A549 (cell line): ENCODE results near the gene ACAD10. TPM values are rescaled to one million over a fixed set of nuclear protein-coding genes. Genes with fewer than 3 reads are reported as not detected.
A peak's percentile ranks its signal among the peaks of the same experiment; 100 is the strongest.
"Not testable (repeated sequence)": the region's sequence is repeated elsewhere in the genome, so short reads cannot be mapped to it uniquely, and the experiment has no call there.

Source experiments
- ATAC-seq, 2 experiments: fragments of 200-7000 bp in 1 of 2; fragments of >200 bp in 1 of 2; cut with Nextera tagmentation in 1 of 2; cut with Tn5 transposase in 1 of 2; 3 replicates each; pipeline versions ENCODE4 v1.8.0 to v1.9.1; 2018 to 2020; ENCODE audit warnings: mild to moderate bottlenecking in 1 of 2, moderate library complexity in 1 of 2
- CTCF ChIA-PET: fragments of 300-600 bp; sonication (Branson Sonifier 250); formaldehyde crosslinking; extraction: SDS; loops from one replicate; lab custom pipeline; 2021; ENCODE audit warnings: antibody characterized with exemption, inconsistent platforms; lab: Yijun Ruan, JAX
- POLR2A ChIA-PET: fragments of 350-600 bp; formaldehyde crosslinking; extraction: SDS; loops from one replicate; lab custom pipeline; 2021; ENCODE audit warnings: antibody characterized with exemption, inconsistent platforms; lab: Yijun Ruan, JAX
- DNase-seq, 2 experiments: peaks; one replicate each; pipeline versions ENCODE4 v3.0.0 to v3.0.0-alpha.2; 2011 to 2016; ENCODE audit warnings: low read depth in 1 of 2, low spot score in 1 of 2
- FAIRE-seq: peaks from 2 replicates; lab custom pipeline; 2011; peaks lifted over from hg19 to GRCh38; lab: Jason Lieb, UNC
- H3K27ac ChIP-seq, 2 experiments: fragments of >200 bp; sonication (Bioruptor Twin); formaldehyde crosslinking; 3 replicates each; pipeline ENCODE4 v1.5.1; 2016 to 2017
- H3K4me1 ChIP-seq: fragments of >200 bp; sonication (Bioruptor Twin); formaldehyde crosslinking; 3 replicates; pipeline ENCODE4 v1.6.1; 2016
- H3K4me2 ChIP-seq: fragments of >200 bp; sonication (Bioruptor Twin); formaldehyde crosslinking; 3 replicates; pipeline ENCODE4 v1.6.1; 2016
- H3K4me3 ChIP-seq: fragments of >200 bp; sonication (Bioruptor Twin); formaldehyde crosslinking; 3 replicates; pipeline ENCODE4 v1.5.1; 2016
- H3K9me3 ChIP-seq: fragments of >200 bp; sonication (Bioruptor Twin); formaldehyde crosslinking; 3 replicates; pipeline ENCODE4 v1.6.1; 2016
- ATOH8 ChIP-seq: fragments of 250-450 bp; sonication (Bioruptor Pico); IDR thresholded peaks from 2 replicates; pipeline ENCODE4 v1.5.0; 2020; ENCODE audit warnings: low read depth, mild to moderate bottlenecking, moderate library complexity
- BCL3 ChIP-seq: fragments of >200 bp; sonication (Bioruptor Twin); formaldehyde crosslinking; IDR thresholded peaks from 3 replicates; pipeline ENCODE4 v1.6.1; 2016
- BHLHE40 ChIP-seq: IDR thresholded peaks from 2 replicates; pipeline ENCODE4 v1.6.1; 2012; ENCODE audit warnings: low read depth, low read length, inconsistent platforms
- EHF ChIP-seq: fragments of 250-450 bp; sonication (Bioruptor Pico); IDR thresholded peaks from 2 replicates; pipeline ENCODE4 v1.5.0; 2020; ENCODE audit warnings: mild to moderate bottlenecking
- FOSL2 ChIP-seq, 2 experiments: fragments of 450-650 bp in 1 of 2; fragments of >200 bp in 1 of 2; sonication (Bioruptor Twin) in 1 of 2; formaldehyde crosslinking; IDR thresholded peaks; 2 replicates each; pipeline versions ENCODE4 v1.5.0 to v1.6.1; 2016 to 2020; ENCODE audit warnings: mild to moderate bottlenecking in 1 of 2, moderate library complexity in 1 of 2
- GATA3 ChIP-seq: IDR thresholded peaks from 2 replicates; pipeline ENCODE4 v1.6.1; 2012; ENCODE audit warnings: borderline replicate concordance
- HMGXB4 ChIP-seq: fragments of 250-450 bp; sonication (Bioruptor Pico); IDR thresholded peaks from 2 replicates; pipeline ENCODE4 v1.5.0; 2021; ENCODE audit warnings: mild to moderate bottlenecking, moderate library complexity, borderline replicate concordance
- HOXA7 ChIP-seq: fragments of 250-450 bp; sonication (Bioruptor Pico); IDR thresholded peaks from 2 replicates; pipeline ENCODE4 v1.5.0; 2020; ENCODE audit warnings: mild to moderate bottlenecking, moderate library complexity
- KDM5A ChIP-seq: fragments of 200-600 bp; sonication (generic); IDR thresholded peaks from 2 replicates; pipeline ENCODE4 v1.6.1; 2016; ENCODE audit warnings: antibody characterized with exemption, mild to moderate bottlenecking
- MAX ChIP-seq: IDR thresholded peaks from 2 replicates; pipeline ENCODE4 v1.6.1; 2012
- MAZ ChIP-seq: fragments of 150-350 bp; IDR thresholded peaks from 2 replicates; pipeline ENCODE4 v1.6.1; 2014; ENCODE audit warnings: antibody characterized with exemption, low read depth, low read length, borderline replicate concordance
- NPAS2 ChIP-seq: fragments of 250-450 bp; sonication (Bioruptor Pico); IDR thresholded peaks from 2 replicates; pipeline ENCODE4 v1.8.0; 2022; ENCODE audit warnings: mild to moderate bottlenecking, moderate library complexity, borderline replicate concordance
- PBX3 ChIP-seq: IDR thresholded peaks from 2 replicates; pipeline ENCODE4 v1.6.1; 2012
- PHF8 ChIP-seq: fragments of 200-600 bp; sonication (generic); IDR thresholded peaks from 2 replicates; pipeline ENCODE4 v1.6.1; 2016; ENCODE audit warnings: low read depth, mild to moderate bottlenecking, antibody characterized with exemption, moderate library complexity, borderline replicate concordance
- POLR2A ChIP-seq: IDR thresholded peaks from 2 replicates; pipeline ENCODE4 v1.6.1; 2012; ENCODE audit warnings: mild to moderate bottlenecking, low read length
- RAD21 ChIP-seq, 2 experiments: fragments of >200 bp in 1 of 2; sonication (Bioruptor Twin) in 1 of 2; formaldehyde crosslinking in 1 of 2; IDR thresholded peaks in 1 of 2; conservative IDR thresholded peaks in 1 of 2; 2 replicates in 1 of 2; 3 replicates in 1 of 2; pipeline ENCODE4 v1.6.1; 2012 to 2018; ENCODE audit warnings: inconsistent platforms in 1 of 2
- RARB ChIP-seq: fragments of 250-450 bp; sonication (Bioruptor Pico); IDR thresholded peaks from 2 replicates; pipeline ENCODE4 v1.8.0; 2021; ENCODE audit warnings: mild to moderate bottlenecking, moderate library complexity
- REST ChIP-seq: fragments of 200-600 bp; sonication (generic); IDR thresholded peaks from 2 replicates; pipeline ENCODE4 v1.6.1; 2016; ENCODE audit warnings: antibody characterized with exemption, mild to moderate bottlenecking, moderate library complexity
- RFX5 ChIP-seq: fragments of 450-650 bp; IDR thresholded peaks from 2 replicates; pipeline ENCODE4 v1.7.1; 2014; ENCODE audit warnings: antibody characterized with exemption, mild to moderate bottlenecking, moderate library complexity
- SREBF2 ChIP-seq: fragments of 450-650 bp; IDR thresholded peaks from 2 replicates; pipeline ENCODE4 v1.6.1; 2014; ENCODE audit warnings: mild to moderate bottlenecking, moderate library complexity
- ZFP36 ChIP-seq: fragments of 450-650 bp; IDR thresholded peaks from 2 replicates; pipeline ENCODE4 v1.6.1; 2014; ENCODE audit warnings: borderline replicate concordance; ENCODE audit not compliant: partially characterized antibody
- WGBS: methylation state at CpG from one replicate; pipeline ENCODE4 v1.1.6; 2017; ENCODE audit errors: missing lambda C conversion rate; 5-methylcytosine and 5-hydroxymethylcytosine counted together
- polyA plus RNA-seq, 4 experiments: library from polyadenylated mRNA; depleted of rRNA in 3 of 4; stranded (reverse); fragments of >200 nt; fragmentation: RNase III in 1 of 4; extraction: RNeasy Plus Mini Kit Qiagen cat#74134 plus additional on column Dnase treatment in 1 of 4; gene quantifications; 2 replicates in 3 of 4; 3 replicates in 1 of 4; pipeline ENCODE4 v1.2.3, GENCODE V29; 2011 to 2017

The ACAD10 gene
- polyA plus RNA-seq, 2 of the 4 experiments (the other 2 are of a cell fraction) = 15.1 to 22.0 TPM

GRCh38 chr12:111645433-111645832, 40.4 kb upstream of the ACAD10 start:
- no peak overlapping the region for H3K27ac ChIP-seq
- ATAC-seq = no peak
- H3K4me1 ChIP-seq = no peaks in the 10 kb centered on the region
- POLR2A ChIA-PET = no interaction called here
- H3K4me2 ChIP-seq = no peak overlapping the region
- no peaks in the 10 kb centered on the region for H3K9me3 ChIP-seq
- WGBS = 92% methylated on average over 5 of the region's 5 CpGs
- CTCF ChIA-PET = interaction anchor here (0.5 to 2.4 kb wide), 3 partner anchors 15 to 140 kb away, joined by 3 to 7 read pairs (median 4); no protein-coding TSS in a partner anchor
- no peak overlapping the region for H3K4me3 ChIP-seq
- FAIRE-seq = no peak
- DNase-seq = peak in 1 of 2 experiments; percentile 12
- TF ChIP-seq NPAS2 (CRISPR knock-in tag) (no peak), BHLHE40 (no peak), BCL3 (no peak), GATA3 (peak; percentile 22; the same call in 1 of the 2 replicates), RFX5 (no peak), EHF (no peak)

- WGBS = 94% methylated on average over 7 of the region's 7 CpGs
- no peak for ATAC-seq
- H3K27ac ChIP-seq = no peak overlapping the region
- H3K4me1 ChIP-seq = no peaks in the 10 kb centered on the region
- TF ChIP-seq HMGXB4 (no peak), RARB (CRISPR knock-in tag) (no peak), ATOH8 (no peak), EHF (no peak), REST (no peak), MAZ (no peak), POLR2A (no peak), GATA3 (no peak), MAX (no peak), BCL3 (no peak), RAD21 (conservative IDR thresholded peaks at IDR 0.05 in 1 of 2, IDR thresholded peaks at IDR 0.05 in 1 of 2) (no peak), PBX3 (no peak), HOXA7 (CRISPR knock-in tag) (no peak), KDM5A (no peak), ZFP36 (no peak), FOSL2 (IDR thresholded peaks at IDR 0.05) (no peak), FOSL2 (CRISPR knock-in tag; IDR thresholded peaks at IDR 0.05) (no peak), SREBF2 (no peak), PHF8 (no peak)
- H3K4me3 ChIP-seq = no peak overlapping the region
- FAIRE-seq = no peak
- CTCF ChIA-PET = no interaction called here
- no peak for DNase-seq
- H3K9me3 ChIP-seq = no peaks in the 10 kb centered on the region
- POLR2A ChIA-PET = no interaction called here
- H3K4me2 ChIP-seq = no peak overlapping the region
Observed at GRCh38 chr12:111650912-111651311, 34.9 kb upstream of the ACAD10 start.

- H3K4me3 ChIP-seq, H3K4me1 ChIP-seq, ATAC-seq, H3K27ac ChIP-seq, DNase-seq, POLR2A ChIA-PET, H3K9me3 ChIP-seq, H3K4me2 ChIP-seq, FAIRE-seq: not testable (repeated sequence)
- CTCF ChIA-PET = interaction anchor here (1.2 to 1.3 kb wide), 2 partner anchors 21 to 256 kb away, joined by 3 to 7 read pairs; no protein-coding TSS in a partner anchor
- 93% methylated on average over 9 of the region's 9 CpGs for WGBS
Observed at GRCh38 chr12:111652530-111652929, 33.3 kb upstream of the ACAD10 start.
